ENCODE measurements around the gene CILP. TPM values are rescaled to one million over a fixed set of nuclear protein-coding genes. Genes with fewer than 3 reads are reported as not detected.
"Not testable (repeated sequence)": the region's sequence is repeated elsewhere in the genome, so short reads cannot be mapped to it uniquely, and the experiment has no call there.

The CILP gene
- total RNA-seq, 2 experiments from 2014 or later = not detected

DNA sequence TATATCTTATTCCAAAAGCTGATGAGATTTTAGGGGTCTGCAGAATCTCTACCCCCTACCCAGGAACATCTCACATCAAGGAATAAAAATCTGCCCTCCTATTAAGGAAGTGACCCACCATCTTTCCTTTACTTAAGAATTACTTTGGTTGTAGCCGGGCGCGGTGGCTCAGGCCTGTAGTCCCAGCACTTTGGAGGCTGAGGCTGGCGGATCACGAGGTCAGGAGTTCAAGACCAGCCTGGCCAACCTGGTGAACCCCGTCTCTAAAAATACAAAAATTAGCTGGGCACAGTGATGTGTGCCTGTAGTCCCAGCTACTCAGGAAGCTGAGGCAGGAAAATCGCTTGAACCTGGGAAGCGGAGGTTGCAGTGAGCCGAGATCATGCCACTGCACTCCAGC, 22.8 kb downstream of the CILP start:
- H3K36me3 Mint-ChIP-seq, H3K27ac Mint-ChIP-seq, H3K9me3 Mint-ChIP-seq, H3K27me3 Mint-ChIP-seq, H3K4me3 Mint-ChIP-seq, H3K4me1 Mint-ChIP-seq, DNase-seq: not testable (repeated sequence)

GRCh38 chr15:65184868-65185717, 26.2 kb downstream of the CILP start, which contains the start of gene CLPX:
Gene CLPX, minus strand, starts transcription at chr15:65185342. Its CDS starts 189 bp downstream, at chr15:65185153.
- Mint-ChIP-seq H3K27me3 (no peaks in the 10 kb centered on the region), H3K27ac (peak within 1 kb of the TSS; percentile 90), H3K4me1 (peaks cover 26% of the 10 kb centered on the region), H3K9me3 (no peaks in the 10 kb centered on the region), H3K36me3 (peaks cover 21% of the 10 kb centered on the region), H3K4me3 (peak within 1 kb of the TSS; percentile 97)
- peak; percentile 93 for DNase-seq

DNA sequence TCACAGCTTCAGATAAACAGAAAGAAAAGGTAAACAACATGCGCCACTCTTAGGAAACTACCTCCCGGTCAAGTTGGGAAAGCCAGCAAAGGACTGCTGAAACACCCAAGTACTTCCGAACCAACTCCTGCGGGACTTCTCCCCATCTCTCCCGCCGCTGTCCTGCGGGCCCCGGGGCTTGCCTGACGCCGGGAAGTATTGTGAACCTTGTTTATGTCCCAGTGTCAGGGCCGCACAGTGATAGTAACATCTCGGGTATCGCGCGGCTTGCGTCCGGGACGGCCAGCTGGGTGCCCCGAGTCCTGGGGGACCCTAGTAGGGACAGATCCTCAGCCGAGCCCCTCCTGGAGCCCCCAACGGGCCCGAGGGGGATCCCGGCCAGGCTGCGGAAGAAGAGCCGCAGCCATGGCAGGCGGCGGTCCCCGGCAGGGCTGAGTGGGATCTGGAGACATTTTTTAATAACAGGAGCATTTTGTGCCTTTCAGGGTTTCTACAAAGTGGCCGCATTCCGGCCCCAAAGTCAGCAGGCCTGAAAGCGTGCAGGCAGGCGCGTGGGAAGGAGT, 26.9 kb downstream of the CILP start:
- peak; percentile 49 for DNase-seq

GRCh38 chr15:65183865-65184159, 27.5 kb downstream of the CILP start:
- Mint-ChIP-seq H3K36me3 (peaks cover 21% of the 10 kb centered on the region), H3K4me1 (peaks cover 31% of the 10 kb centered on the region), H3K9me3 (no peaks in the 10 kb centered on the region), H3K27ac (peak overlapping the region; percentile 90), H3K27me3 (no peaks in the 10 kb centered on the region), H3K4me3 (peak overlapping the region; percentile 97)
- DNase-seq = no peak

More for the DNA sequence above, 26.9 kb downstream of the CILP start:
- Mint-ChIP-seq H3K4me1 (peaks cover 30% of the 10 kb centered on the region), H3K36me3 (peaks cover 21% of the 10 kb centered on the region), H3K9me3 (no peaks in the 10 kb centered on the region), H3K27ac (peak overlapping the region; percentile 90), H3K4me3 (peak overlapping the region; percentile 97), H3K27me3 (no peaks in the 10 kb centered on the region)

DNA sequence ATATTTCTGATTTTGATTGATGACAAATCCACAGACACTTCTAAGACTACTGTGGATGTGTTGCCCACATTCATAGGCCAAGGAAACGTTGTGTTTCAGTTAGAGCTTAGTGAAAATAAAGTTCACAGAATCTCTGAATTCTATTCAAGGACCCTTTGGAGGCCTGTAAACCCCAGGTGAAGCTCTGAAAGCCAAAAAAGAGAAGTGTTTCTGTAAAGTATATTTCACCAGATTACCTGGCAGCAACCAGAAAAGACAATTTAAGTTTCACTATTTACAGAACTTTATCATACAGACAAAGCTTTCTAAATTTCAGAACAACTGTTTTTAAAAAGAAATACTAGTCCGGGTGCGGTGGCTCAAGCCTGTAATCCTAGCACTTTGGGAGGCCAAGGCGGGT, 28.7 kb downstream of the CILP start:
- Mint-ChIP-seq H3K27ac (no peak overlapping the region), H3K4me1 (peaks cover 31% of the 10 kb centered on the region), H3K27me3 (no peaks in the 10 kb centered on the region), H3K9me3 (no peaks in the 10 kb centered on the region), H3K36me3 (peaks cover 22% of the 10 kb centered on the region), H3K4me3 (peak overlapping the region; percentile 97)
- no peak for DNase-seq

- Mint-ChIP-seq H3K36me3 (peaks cover 22% of the 10 kb centered on the region), H3K4me3 (peak overlapping the region; percentile 52), H3K4me1 (peaks cover 31% of the 10 kb centered on the region)
- H3K9me3 Mint-ChIP-seq, H3K27me3 Mint-ChIP-seq, H3K27ac Mint-ChIP-seq, DNase-seq: not testable (repeated sequence)
Observed at GRCh38 chr15:65181582-65182353, 29.5 kb downstream of the CILP start.

- H3K27me3 Mint-ChIP-seq = no peaks in the 10 kb centered on the region
- DNase-seq = no peak
- H3K4me3 Mint-ChIP-seq = no peak overlapping the region
- no peak overlapping the region for H3K27ac Mint-ChIP-seq
- H3K36me3 Mint-ChIP-seq = peaks cover 24% of the 10 kb centered on the region
- H3K4me1 Mint-ChIP-seq = peaks cover 26% of the 10 kb centered on the region
- H3K9me3 Mint-ChIP-seq = no peaks in the 10 kb centered on the region
Observed at GRCh38 chr15:65180167-65180566, 31.1 kb downstream of the CILP start.

- Mint-ChIP-seq H3K4me3 (no peak overlapping the region), H3K27ac (no peak overlapping the region), H3K27me3 (no peaks in the 10 kb centered on the region), H3K4me1 (peaks cover 18% of the 10 kb centered on the region), H3K9me3 (no peaks in the 10 kb centered on the region), H3K36me3 (peaks cover 15% of the 10 kb centered on the region)
- no peak for DNase-seq
Observed at GRCh38 chr15:65177901-65178300, 33.4 kb downstream of the CILP start.

GRCh38 chr15:65176056-65176455, 35.2 kb downstream of the CILP start:
- Mint-ChIP-seq H3K27me3 (no peaks in the 10 kb centered on the region), H3K9me3 (no peaks in the 10 kb centered on the region), H3K4me3 (no peak overlapping the region), H3K27ac (no peak overlapping the region), H3K4me1 (peaks cover 9% of the 10 kb centered on the region), H3K36me3 (peaks cover 8% of the 10 kb centered on the region)
- DNase-seq = no peak

GRCh38 chr15:65175511-65175910, 35.8 kb downstream of the CILP start:
- Mint-ChIP-seq H3K9me3 (no peaks in the 10 kb centered on the region), H3K27me3 (no peaks in the 10 kb centered on the region), H3K36me3 (peaks cover 7% of the 10 kb centered on the region), H3K27ac (no peak overlapping the region), H3K4me3 (no peak overlapping the region), H3K4me1 (peaks cover 8% of the 10 kb centered on the region)
- DNase-seq = no peak

DNA sequence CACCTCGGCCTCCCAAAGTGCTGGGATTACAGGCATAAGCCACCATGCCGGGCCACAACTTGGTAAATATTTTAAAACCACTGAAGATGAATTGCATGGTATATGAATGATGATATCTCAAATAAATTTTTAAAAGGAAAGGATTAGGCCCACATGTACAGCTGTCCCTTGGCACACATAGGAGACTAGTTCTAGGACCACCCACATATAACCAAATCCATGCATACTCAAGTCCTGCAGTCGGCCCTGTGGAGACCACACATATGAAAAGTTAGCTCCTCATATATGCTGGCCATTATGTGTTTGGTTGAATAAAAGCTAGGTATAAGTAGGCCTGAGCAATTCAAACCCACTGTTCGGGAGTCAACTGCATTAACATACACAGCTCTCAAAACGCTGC, 36.8 kb downstream of the CILP start:
- no peak for DNase-seq
- no peak overlapping the region for H3K4me3 Mint-ChIP-seq
- H3K27me3 Mint-ChIP-seq = no peaks in the 10 kb centered on the region
- H3K27ac Mint-ChIP-seq = no peak overlapping the region
- H3K4me1 Mint-ChIP-seq = peaks cover 3% of the 10 kb centered on the region
- peaks cover 7% of the 10 kb centered on the region for H3K36me3 Mint-ChIP-seq
- H3K9me3 Mint-ChIP-seq = no peaks in the 10 kb centered on the region

GRCh38 chr15:65172531-65172930, 38.7 kb downstream of the CILP start:
- Mint-ChIP-seq H3K27me3 (no peaks in the 10 kb centered on the region), H3K4me3 (no peak overlapping the region), H3K4me1 (peaks cover 2% of the 10 kb centered on the region), H3K9me3 (no peaks in the 10 kb centered on the region), H3K27ac (no peak overlapping the region), H3K36me3 (peaks cover 8% of the 10 kb centered on the region)
- no peak for DNase-seq

DNA sequence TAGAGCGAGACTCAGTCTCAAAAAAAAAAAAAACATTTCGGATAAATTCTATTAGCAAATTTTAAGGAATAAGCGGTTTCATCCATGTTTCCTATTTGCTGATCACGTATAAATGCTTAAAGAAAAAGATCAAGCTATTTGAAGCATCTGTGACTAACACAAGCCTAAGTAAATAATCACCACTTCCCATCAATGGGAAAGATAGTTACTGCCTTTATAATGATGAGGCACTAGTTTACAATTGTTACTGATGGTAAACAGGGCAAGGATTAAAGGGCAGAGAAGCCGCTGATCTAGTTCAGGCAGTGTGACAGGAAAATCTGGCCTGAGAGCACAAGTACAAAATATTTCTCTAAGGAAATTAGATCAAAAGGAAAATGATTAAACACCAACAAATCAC, 39.8 kb downstream of the CILP start:
- Mint-ChIP-seq H3K27me3 (no peaks in the 10 kb centered on the region), H3K9me3 (no peaks in the 10 kb centered on the region), H3K27ac (no peak overlapping the region), H3K4me3 (no peak overlapping the region), H3K4me1 (peaks cover 2% of the 10 kb centered on the region), H3K36me3 (peaks cover 8% of the 10 kb centered on the region)
- no peak for DNase-seq

GRCh38 chr15:65165875-65166274, 45.4 kb downstream of the CILP start:
- Mint-ChIP-seq H3K27ac (no peak overlapping the region), H3K4me1 (peaks cover 2% of the 10 kb centered on the region), H3K27me3 (no peaks in the 10 kb centered on the region), H3K36me3 (peaks cover 2% of the 10 kb centered on the region), H3K9me3 (no peaks in the 10 kb centered on the region), H3K4me3 (no peak overlapping the region)
- no peak for DNase-seq

DNA sequence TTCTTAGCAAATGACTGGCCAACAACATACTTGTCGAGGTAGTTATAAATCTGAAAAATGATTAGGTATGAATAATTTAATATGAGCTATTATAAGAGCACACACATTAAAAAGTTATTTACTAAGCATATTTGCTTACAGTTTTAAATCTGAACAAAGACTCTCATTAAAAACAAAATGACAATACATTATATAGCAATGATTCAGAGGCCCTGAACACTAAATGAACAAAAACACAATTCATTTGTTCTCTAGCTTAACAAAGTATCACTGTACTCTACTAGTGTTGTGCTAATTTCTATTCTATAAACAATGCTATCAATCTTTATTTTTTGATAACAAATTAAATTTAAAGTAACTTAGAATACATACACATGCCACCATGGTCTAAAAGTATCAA, 47.1 kb downstream of the CILP start:
- Mint-ChIP-seq H3K36me3 (peaks cover 2% of the 10 kb centered on the region), H3K4me1 (peaks cover 2% of the 10 kb centered on the region), H3K9me3 (no peaks in the 10 kb centered on the region), H3K27ac (no peak overlapping the region), H3K4me3 (no peak overlapping the region), H3K27me3 (no peaks in the 10 kb centered on the region)
- no peak for DNase-seq

Measured in activated naive CD8-positive, alpha-beta T cell treated with anti-CD3 and anti-CD28 coated beads for 36 hours (primary cell).